ENCODE data around the gene OTOP1. TPM values are rescaled to one million over a fixed set of nuclear protein-coding genes. Genes with fewer than 3 reads are reported as not detected.
A peak's percentile ranks its signal among the peaks of the same experiment; 100 is the strongest.
"Not testable (repeated sequence)": the region's sequence is repeated elsewhere in the genome, so short reads cannot be mapped to it uniquely, and the experiment has no call there.

Gene OTOP1
- total and polyA plus RNA-seq, 3 donors from 2014 or later, result 0.25 to 0.63 TPM; not detected in 1

DNA sequence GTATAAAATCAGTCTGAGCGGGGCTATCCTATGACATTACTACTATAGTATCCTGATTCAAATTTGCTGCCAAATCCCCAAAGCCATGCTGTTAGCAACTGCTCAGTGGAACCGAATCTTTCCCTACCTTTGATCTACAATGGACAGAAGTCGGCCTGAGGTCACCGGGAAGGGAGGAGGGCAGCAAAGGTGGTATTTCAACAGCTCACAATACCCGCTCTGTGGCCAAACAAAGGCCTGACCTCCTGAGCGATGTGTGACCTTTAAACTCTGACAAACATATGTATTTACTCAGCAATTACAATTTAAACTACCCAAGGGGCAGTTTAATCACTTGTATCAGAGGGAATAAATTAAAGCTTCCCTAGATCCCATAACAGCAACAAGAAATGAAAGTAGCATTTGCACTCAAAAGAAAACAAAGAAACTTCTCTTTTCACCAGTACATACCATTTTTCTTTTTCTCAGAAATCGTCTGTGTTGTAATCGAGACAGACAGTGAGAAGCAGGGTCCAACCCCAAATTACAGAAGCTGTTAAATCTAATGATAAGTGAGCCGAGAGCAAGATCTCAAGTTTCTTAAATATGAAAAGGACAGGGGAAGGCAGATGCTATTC is 32.9 kb upstream of the OTOP1 start:
- 49 to 51% methylated on average over 9 of the region's 9 CpGs for WGBS, 2 donors
- Histone ChIP-seq H3K4me3 (no peak overlapping the region), H3K4me1 (no peaks in the 10 kb centered on the region), H3K36me3 (ENCODE audit: low read depth, missing control alignments) (no peaks in the 10 kb centered on the region), H3K27ac (no peak overlapping the region), H3K27me3 (no peaks in the 10 kb centered on the region), H3K9me3 (no peaks in the 10 kb centered on the region)
- intact Hi-C loops (cut with DNase I; ENCODE audit: low total_unique reads), result no loop called here
- DNase-seq, result no peak
- TF ChIP-seq POLR2A (IDR thresholded peaks at IDR 0.05), result no peak
- TF ChIP-seq, protein P1, sequence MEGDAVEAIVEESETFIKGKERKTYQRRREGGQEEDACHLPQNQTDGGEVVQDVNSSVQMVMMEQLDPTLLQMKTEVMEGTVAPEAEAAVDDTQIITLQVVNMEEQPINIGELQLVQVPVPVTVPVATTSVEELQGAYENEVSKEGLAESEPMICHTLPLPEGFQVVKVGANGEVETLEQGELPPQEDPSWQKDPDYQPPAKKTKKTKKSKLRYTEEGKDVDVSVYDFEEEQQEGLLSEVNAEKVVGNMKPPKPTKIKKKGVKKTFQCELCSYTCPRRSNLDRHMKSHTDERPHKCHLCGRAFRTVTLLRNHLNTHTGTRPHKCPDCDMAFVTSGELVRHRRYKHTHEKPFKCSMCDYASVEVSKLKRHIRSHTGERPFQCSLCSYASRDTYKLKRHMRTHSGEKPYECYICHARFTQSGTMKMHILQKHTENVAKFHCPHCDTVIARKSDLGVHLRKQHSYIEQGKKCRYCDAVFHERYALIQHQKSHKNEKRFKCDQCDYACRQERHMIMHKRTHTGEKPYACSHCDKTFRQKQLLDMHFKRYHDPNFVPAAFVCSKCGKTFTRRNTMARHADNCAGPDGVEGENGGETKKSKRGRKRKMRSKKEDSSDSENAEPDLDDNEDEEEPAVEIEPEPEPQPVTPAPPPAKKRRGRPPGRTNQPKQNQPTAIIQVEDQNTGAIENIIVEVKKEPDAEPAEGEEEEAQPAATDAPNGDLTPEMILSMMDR (IDR thresholded peaks at IDR 0.05), result no peak

DNA sequence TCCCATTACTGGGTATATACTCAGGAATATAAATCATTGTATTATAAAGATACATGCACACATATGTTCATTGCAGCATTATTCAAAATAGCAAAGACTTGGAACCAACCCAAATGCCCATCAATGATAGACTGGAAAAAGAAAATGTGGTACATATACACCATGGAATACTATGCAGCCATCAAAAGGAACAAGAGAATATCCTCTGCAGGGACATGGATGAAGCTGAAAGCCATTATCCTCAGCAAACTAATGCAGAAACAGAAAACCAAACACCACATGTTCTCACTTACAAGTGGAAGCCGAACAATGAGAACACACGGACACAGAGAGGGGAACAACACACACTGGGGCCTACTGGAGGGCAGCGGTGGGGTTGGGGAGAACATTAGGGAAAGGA is 31.0 kb upstream of the OTOP1 start:
- H3K4me3 ChIP-seq; intact Hi-C loops (cut with DNase I; ENCODE audit: low total_unique reads); H3K4me1 ChIP-seq; H3K36me3 ChIP-seq (ENCODE audit: low read depth, missing control alignments); H3K27ac ChIP-seq; H3K27me3 ChIP-seq; DNase-seq; H3K9me3 ChIP-seq: not testable (repeated sequence)
- WGBS, 2 donors, result 59 to 100% methylated on average over 3 of the region's 3 CpGs

DNA sequence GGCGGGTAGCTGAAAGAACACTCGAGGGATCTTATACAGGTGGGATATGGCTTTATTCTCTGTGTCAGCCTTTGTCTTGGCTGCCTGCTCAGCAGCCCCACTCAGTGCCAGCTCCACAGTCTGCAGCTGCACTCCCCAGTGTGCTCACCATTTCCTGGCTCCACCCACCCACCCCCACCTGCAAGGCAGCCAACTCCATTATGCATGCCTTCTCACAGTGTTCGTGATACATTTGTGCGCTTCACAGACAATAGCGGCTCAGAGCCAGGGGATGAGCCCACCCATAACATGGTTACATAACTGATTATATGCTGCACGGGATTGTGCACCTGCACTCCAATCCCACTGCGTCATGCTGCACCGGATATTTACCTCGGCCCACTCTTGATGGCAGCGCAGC is 30.1 kb upstream of the OTOP1 start:
- Histone ChIP-seq H3K4me3 (no peak overlapping the region), H3K4me1 (no peaks in the 10 kb centered on the region), H3K9me3 (no peaks in the 10 kb centered on the region), H3K36me3 (ENCODE audit: low read depth, missing control alignments) (no peaks in the 10 kb centered on the region), H3K27me3 (no peaks in the 10 kb centered on the region), H3K27ac (no peak overlapping the region)
- TF ChIP-seq, protein P1 (IDR thresholded peaks at IDR 0.05), result no peak
- no peak for TF ChIP-seq POLR2A (IDR thresholded peaks at IDR 0.05)
- DNase-seq, result no peak
- intact Hi-C loops (cut with DNase I; ENCODE audit: low total_unique reads), result no loop called here
- WGBS, 2 donors, result 74 to 87% methylated on average over 10 of the region's 10 CpGs

DNA sequence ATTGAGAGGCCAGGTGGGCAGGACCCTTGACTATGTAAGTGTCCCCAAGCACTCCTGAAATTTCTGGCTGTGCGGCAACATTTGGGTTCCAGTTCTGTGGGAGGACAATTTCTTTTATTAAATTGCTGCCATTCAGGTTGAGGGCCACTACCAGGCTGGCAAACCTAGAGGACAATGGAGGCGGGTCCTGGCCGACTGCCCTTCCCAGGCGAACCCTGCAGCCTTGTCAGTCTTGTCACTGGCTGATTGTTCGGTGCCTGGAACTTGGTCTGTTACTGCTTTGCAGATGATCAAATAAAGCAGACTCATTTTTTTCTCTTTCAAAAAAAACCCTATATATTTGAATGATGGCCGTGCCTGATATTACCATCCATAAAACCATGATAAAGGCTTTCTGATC is 27.9 kb upstream of the OTOP1 start:
- 75 to 81% methylated on average over 6 of the region's 6 CpGs for WGBS, 2 donors
- DNase-seq, result peak; percentile 62
- no peak overlapping the region for H3K27ac ChIP-seq
- no peaks in the 10 kb centered on the region for H3K4me1 ChIP-seq
- H3K27me3 ChIP-seq, result no peaks in the 10 kb centered on the region
- H3K36me3 ChIP-seq (ENCODE audit: low read depth, missing control alignments), result no peaks in the 10 kb centered on the region
- intact Hi-C loops (cut with DNase I; ENCODE audit: low total_unique reads), result no loop called here
- no peaks in the 10 kb centered on the region for H3K9me3 ChIP-seq
- no peak overlapping the region for H3K4me3 ChIP-seq
- TF ChIP-seq, protein P1 (IDR thresholded peaks at IDR 0.05), result no peak
- TF ChIP-seq POLR2A (IDR thresholded peaks at IDR 0.05), result no peak

DNA sequence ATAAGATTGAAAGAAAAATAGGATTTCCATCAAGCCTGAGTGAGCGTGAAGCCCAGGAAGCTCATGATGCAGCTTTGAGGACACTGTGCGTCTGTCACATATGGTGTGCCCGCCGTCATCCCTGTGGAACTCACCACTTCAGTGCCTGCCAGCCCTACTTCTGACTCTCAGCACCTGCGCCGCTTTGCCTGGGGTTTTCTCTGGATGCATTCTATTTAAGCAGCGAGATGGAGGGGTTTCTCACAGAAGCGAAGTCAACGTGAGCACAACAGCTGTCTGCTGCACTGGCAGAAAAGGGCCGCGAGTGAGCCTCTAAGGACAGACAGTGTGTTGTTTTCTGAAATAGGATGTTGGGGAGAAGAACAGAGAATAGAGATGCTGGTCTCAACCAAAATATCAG is 27.5 kb upstream of the OTOP1 start:
- no peak overlapping the region for H3K27ac ChIP-seq
- DNase-seq, result no peak
- no peaks in the 10 kb centered on the region for H3K4me1 ChIP-seq
- TF ChIP-seq POLR2A (IDR thresholded peaks at IDR 0.05), result no peak
- TF ChIP-seq, protein P1 (IDR thresholded peaks at IDR 0.05), result no peak
- no peaks in the 10 kb centered on the region for H3K27me3 ChIP-seq
- WGBS, 2 donors, result 84 to 88% methylated on average over 11 of the region's 11 CpGs
- H3K36me3 ChIP-seq (ENCODE audit: low read depth, missing control alignments), result no peaks in the 10 kb centered on the region
- H3K4me3 ChIP-seq, result no peak overlapping the region
- H3K9me3 ChIP-seq, result no peaks in the 10 kb centered on the region
- intact Hi-C loops (cut with DNase I; ENCODE audit: low total_unique reads), result no loop called here
